ENCODE data around the gene ZDHHC14.
"Not testable (repeated sequence)": the region's sequence is repeated elsewhere in the genome, so short reads cannot be mapped to it uniquely, and the experiment has no call there.

Gene ZDHHC14

GRCh38 chr6:157381631-157382621 lies 936 bp downstream of the ZDHHC14 start:
- DNase-seq = no peak

GRCh38 chr6:157382821-157383220 lies 1.8 kb downstream of the ZDHHC14 start:
- no peak for DNase-seq

- DNase-seq = no peak
Measured at GRCh38 chr6:157383471-157383870, 2.5 kb downstream of the ZDHHC14 start.

GRCh38 chr6:157384962-157385361 lies 4.0 kb downstream of the ZDHHC14 start:
- DNase-seq = not testable (repeated sequence)

GRCh38 chr6:157385482-157385881 lies 4.5 kb downstream of the ZDHHC14 start:
- no peak for DNase-seq

GRCh38 chr6:157386023-157386422 lies 5.0 kb downstream of the ZDHHC14 start:
- DNase-seq = no peak

GRCh38 chr6:157386454-157386853 lies 5.5 kb downstream of the ZDHHC14 start:
- no peak for DNase-seq

GRCh38 chr6:157388924-157389323 lies 7.9 kb downstream of the ZDHHC14 start:
- DNase-seq = no peak

GRCh38 chr6:157390273-157391060 lies 9.5 kb downstream of the ZDHHC14 start:
- DNase-seq = no peak

- no peak for DNase-seq
Measured at GRCh38 chr6:157392927-157393668, 12.1 kb downstream of the ZDHHC14 start.

- no peak for DNase-seq
Measured at GRCh38 chr6:157393669-157394327, 12.8 kb downstream of the ZDHHC14 start.

- DNase-seq = not testable (repeated sequence)
Measured at GRCh38 chr6:157395199-157395598, 14.2 kb downstream of the ZDHHC14 start.

GRCh38 chr6:157396026-157396425 lies 15.0 kb downstream of the ZDHHC14 start:
- DNase-seq = no peak

- DNase-seq = no peak
Measured at GRCh38 chr6:157397660-157398059, 16.7 kb downstream of the ZDHHC14 start.

- no peak for DNase-seq
Measured at GRCh38 chr6:157398151-157398550, 17.2 kb downstream of the ZDHHC14 start.

GRCh38 chr6:157400676-157401075 lies 19.7 kb downstream of the ZDHHC14 start:
- no peak for DNase-seq

- DNase-seq = no peak
Measured at GRCh38 chr6:157401734-157402338, 20.8 kb downstream of the ZDHHC14 start.

- no peak for DNase-seq
Measured at GRCh38 chr6:157402996-157403685, 22.2 kb downstream of the ZDHHC14 start.

GRCh38 chr6:157403686-157404051 lies 22.7 kb downstream of the ZDHHC14 start:
- no peak for DNase-seq

- no peak for DNase-seq
Measured at GRCh38 chr6:157405986-157406385, 25.0 kb downstream of the ZDHHC14 start.

- DNase-seq = no peak
Measured at GRCh38 chr6:157406661-157407060, 25.7 kb downstream of the ZDHHC14 start.
